ENCODE measurements around the gene COL4A2. TPM values are rescaled to one million over a fixed set of nuclear protein-coding genes. Genes with fewer than 3 reads are reported as not detected.
"Not testable (repeated sequence)": the region's sequence is repeated elsewhere in the genome, so short reads cannot be mapped to it uniquely, and the experiment has no call there.

Gene COL4A2
- total RNA-seq, 6 experiments from 2014 or later, result 8.4 to 65.8 (median 42.5) TPM

GRCh38 chr13:110496281-110496680 lies 189.2 kb downstream of the COL4A2 start:
- TF ChIP-seq CTCF (IDR thresholded peaks at IDR 0.05), result no peak
- no peak for TF ChIP-seq POLR2A (IDR thresholded peaks at IDR 0.05)
- no peak overlapping the region for H3K4me3 ChIP-seq
- ATAC-seq (no peak), DNase-seq (no peak)
- no peaks in the 10 kb centered on the region for H3K36me3 ChIP-seq
- H3K27ac ChIP-seq, result no peak overlapping the region
- peaks cover 0 to 6% (median 0%) of the 10 kb centered on the region in 4 donors for H3K4me1 ChIP-seq
- H3K9me3 ChIP-seq, result no peaks in the 10 kb centered on the region
- intact Hi-C loops (cut with DNase I), result no loop called here
- H3K27me3 ChIP-seq, result no peaks in the 10 kb centered on the region
- WGBS (ENCODE audit: insufficient coverage, low coverage, low lambda C conversion rate, missing lambda C conversion rate), result no CpG with 5 or more reads among the region's 3 CpGs

DNA sequence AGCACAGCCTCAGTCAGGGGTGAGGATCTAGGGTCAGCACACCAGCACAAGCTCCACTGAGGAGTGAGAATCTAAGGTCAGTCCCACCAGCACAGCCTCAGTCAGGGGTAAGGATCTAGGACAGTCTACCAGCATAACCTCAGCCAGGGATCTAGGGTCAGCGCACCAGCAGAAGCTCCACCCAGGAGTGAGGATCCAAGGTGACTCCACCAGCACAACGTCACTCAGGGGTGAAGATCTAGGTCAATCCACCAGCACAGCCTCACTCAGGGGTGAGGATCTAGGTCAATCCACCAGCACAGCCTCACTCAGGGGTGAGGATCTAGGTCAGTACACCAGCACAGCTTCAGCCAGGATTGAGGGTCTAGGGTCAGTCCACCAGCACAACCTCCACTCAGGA lies 189.9 kb downstream of the COL4A2 start:
- Histone ChIP-seq H3K27ac (no peak overlapping the region), H3K4me3 (no peak overlapping the region), H3K36me3 (no peaks in the 10 kb centered on the region), H3K9me3 (no peaks in the 10 kb centered on the region), H3K27me3 (no peaks in the 10 kb centered on the region), H3K4me1 (peaks cover 0 to 6% (median 0%) of the 10 kb centered on the region in 4 donors)
- TF ChIP-seq CTCF (IDR thresholded peaks at IDR 0.05) (no peak), POLR2A (IDR thresholded peaks at IDR 0.05) (no peak)
- ATAC-seq, result peak; percentile 59 to 85 (median 64)
- WGBS (ENCODE audit: insufficient coverage, low coverage, low lambda C conversion rate, missing lambda C conversion rate), result no CpG with 5 or more reads among the region's 2 CpGs
- intact Hi-C loops (cut with DNase I), result no loop called here
- no peak for DNase-seq

GRCh38 chr13:110497896-110498295 lies 190.8 kb downstream of the COL4A2 start:
- H3K36me3 ChIP-seq; DNase-seq; H3K4me3 ChIP-seq; H3K9me3 ChIP-seq; ATAC-seq; intact Hi-C loops (cut with DNase I); H3K27ac ChIP-seq; H3K27me3 ChIP-seq; H3K4me1 ChIP-seq: not testable (repeated sequence)
- 90% methylated on average over 3 of the region's 3 CpGs for WGBS (ENCODE audit: insufficient coverage, low coverage, low lambda C conversion rate, missing lambda C conversion rate)

GRCh38 chr13:110498327-110498726 lies 191.2 kb downstream of the COL4A2 start:
- Histone ChIP-seq H3K9me3 (no peaks in the 10 kb centered on the region), H3K4me1 (peaks cover 0 to 6% (median 0%) of the 10 kb centered on the region in 4 donors), H3K27ac (no peak overlapping the region), H3K36me3 (no peaks in the 10 kb centered on the region), H3K27me3 (no peaks in the 10 kb centered on the region), H3K4me3 (no peak overlapping the region)
- 82% methylated on average over 4 of the region's 5 CpGs for WGBS (ENCODE audit: insufficient coverage, low coverage, low lambda C conversion rate, missing lambda C conversion rate)
- TF ChIP-seq POLR2A (IDR thresholded peaks at IDR 0.05) (no peak), CTCF (IDR thresholded peaks at IDR 0.05) (no peak)
- intact Hi-C loops (cut with DNase I), result no loop called here
- ATAC-seq (no peak), DNase-seq (no peak)

DNA sequence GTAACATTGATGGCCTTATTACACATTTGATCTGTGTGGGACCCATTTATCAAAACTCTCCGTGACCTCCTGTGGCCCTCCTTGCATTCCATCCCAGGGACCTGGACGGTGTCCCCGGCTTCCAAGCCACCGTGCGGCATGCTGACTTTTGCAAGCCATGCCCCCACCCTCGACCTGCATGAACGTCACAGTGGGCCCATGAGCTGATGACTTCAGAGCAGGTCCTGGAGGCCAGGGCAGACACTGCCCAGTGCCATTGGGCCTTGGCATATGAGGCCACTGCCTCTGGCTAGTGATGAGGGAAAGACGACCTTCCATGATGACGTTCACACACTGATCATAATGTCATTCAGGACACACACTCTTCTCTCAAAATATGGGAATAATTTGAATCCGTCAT lies 191.7 kb downstream of the COL4A2 start:
- 87% methylated on average over 9 of the region's 10 CpGs for WGBS (ENCODE audit: insufficient coverage, low coverage, low lambda C conversion rate, missing lambda C conversion rate)
- ATAC-seq (no peak), DNase-seq (no peak)
- intact Hi-C loops (cut with DNase I), result no loop called here
- peaks cover 0 to 6% (median 0%) of the 10 kb centered on the region in 4 donors for H3K4me1 ChIP-seq
- no peak overlapping the region for H3K4me3 ChIP-seq
- no peaks in the 10 kb centered on the region for H3K36me3 ChIP-seq
- H3K27ac ChIP-seq, result no peak overlapping the region
- no peaks in the 10 kb centered on the region for H3K9me3 ChIP-seq
- TF ChIP-seq CTCF (IDR thresholded peaks at IDR 0.05) (no peak), POLR2A (IDR thresholded peaks at IDR 0.05) (no peak)
- H3K27me3 ChIP-seq, result no peaks in the 10 kb centered on the region

All from right lobe of liver (tissue), 6 donors.